NCI-H2227 (cell line): Measurements from ENCODE around the gene CYFIP2.

Source experiments
- DNase-seq: peaks from one replicate; lab custom pipeline; 2025; ENCODE audit not compliant: unreplicated experiment; lab: John Stamatoyannopoulos, UW

The CYFIP2 gene

DNA sequence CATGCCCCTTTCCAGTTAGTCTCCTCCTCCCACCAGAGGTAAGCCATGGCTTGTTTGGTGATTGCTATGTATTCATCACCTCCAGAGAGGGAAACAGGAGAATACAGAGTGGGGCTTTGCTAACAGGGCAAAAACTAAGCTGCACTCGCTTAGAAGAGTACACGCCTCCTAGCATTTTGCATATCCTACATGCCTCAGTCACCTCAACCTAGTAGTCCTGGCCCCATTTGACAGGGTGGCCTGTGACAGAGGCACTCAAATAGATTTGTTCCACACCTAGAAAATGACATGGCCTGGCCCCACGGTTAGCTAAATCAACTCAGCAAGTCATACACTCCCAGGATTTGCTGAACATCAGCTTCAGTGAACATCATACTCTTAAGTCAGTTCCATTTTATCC is 90.7 kb downstream of the CYFIP2 start:
- DNase-seq, result no peak

- DNase-seq, result no peak
These were observed 91.9 kb downstream of the CYFIP2 start for GRCh38 chr5:157357823-157358222.

GRCh38 chr5:157358871-157359270 is 92.9 kb downstream of the CYFIP2 start:
- DNase-seq, result no peak

- no peak for DNase-seq
These were observed 93.6 kb downstream of the CYFIP2 start for GRCh38 chr5:157359356-157360055.

DNA sequence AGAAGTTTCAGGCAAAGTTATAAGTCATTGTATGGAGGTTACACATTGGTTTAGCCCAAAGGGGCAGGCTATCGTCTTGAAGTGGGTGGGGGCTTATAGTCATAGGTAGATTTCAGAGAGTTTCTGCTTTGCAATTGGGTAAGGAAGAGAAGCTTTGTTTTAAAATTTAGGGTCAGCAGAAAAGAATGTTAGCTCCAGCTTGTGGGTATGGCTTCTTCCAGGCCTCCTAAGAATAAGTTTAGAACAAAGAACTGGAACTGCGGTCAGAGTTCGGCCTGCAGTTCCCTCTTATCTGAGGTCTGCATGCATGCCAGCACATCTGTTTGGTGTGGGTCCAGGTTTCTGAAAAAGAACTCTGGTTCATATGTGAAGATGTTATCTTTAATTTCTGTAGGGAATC is 96.1 kb downstream of the CYFIP2 start:
- no peak for DNase-seq

DNA sequence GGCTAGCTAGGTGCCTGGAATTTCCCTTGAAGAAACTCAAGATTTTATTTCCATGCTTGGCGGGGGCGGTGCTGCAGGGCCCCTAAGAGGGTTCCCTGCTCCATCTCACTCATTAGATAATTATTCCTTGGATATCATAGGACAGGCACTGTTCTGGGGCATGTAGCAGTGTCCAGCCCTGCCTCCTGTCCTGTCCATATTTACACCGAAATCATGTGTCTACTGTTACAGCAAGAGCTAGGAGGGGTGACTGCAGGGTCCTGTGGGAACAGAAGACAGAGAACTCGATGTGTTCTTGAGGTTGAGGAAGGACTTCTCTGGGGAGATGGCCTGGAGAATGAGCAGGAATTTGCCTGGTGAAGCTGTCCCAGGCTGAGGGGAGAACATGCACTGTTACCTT is 96.6 kb downstream of the CYFIP2 start:
- no peak for DNase-seq

- DNase-seq, result no peak
These were observed 97.1 kb downstream of the CYFIP2 start for GRCh38 chr5:157362982-157363381.

DNA sequence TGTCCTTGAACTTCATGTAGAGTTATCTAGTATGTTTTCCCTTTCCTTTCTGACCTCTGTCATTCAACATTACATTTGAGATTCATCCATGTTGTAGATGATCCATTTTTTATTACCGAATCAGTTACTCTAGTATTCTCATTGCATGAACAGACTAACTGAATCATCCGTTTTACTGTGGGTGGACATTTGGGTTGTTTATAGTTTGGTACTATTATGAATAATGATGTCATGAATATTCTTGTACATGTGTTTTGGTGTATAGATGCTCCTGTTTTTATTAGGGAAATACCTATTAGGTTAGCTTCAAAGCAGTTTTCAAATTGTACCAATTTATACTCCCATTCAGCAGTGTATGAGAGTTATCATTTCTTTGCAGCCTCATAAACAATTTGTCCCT is 99.8 kb downstream of the CYFIP2 start:
- DNase-seq, result no peak

GRCh38 chr5:157366741-157367674 is 101.1 kb downstream of the CYFIP2 start:
- DNase-seq, result peak; percentile 4

DNA sequence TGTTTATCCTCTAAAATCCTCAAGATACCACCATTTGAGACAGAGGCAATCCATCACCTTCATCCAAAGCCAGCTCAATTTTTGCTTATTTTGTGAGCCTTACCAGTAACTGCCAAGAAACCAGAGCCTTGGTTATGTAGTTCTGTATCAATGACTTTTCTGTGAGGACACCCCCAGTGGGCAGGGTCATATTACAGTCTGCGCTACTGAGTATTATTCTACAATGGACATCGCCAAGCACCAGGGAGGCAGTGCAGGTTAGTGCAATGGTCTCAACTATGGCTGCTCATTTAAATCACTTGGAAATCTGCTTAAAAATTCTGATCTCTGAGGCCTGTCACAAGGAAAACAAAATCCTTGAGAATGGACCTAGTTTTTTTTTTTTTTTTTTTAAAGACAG is 103.6 kb downstream of the CYFIP2 start:
- no peak for DNase-seq

DNA sequence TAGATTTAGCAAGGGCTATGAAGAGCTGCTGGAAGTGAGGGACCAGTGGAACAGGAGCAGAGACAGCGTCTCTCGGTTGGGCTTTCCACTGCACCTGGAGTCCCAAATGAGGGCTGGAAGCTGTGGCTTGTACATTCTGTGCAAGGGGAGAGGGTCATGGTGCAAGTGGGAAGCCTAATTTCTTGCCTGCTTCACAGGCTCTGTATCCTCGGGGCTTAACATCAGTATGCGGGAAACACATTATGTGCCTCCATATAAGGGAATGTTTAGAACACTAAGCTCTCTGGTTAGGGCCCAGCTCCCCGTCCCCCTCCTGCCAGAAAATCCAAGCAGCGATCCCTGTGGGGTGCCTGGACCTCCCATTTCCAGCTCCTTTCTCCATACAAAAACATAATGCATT is 105.0 kb downstream of the CYFIP2 start:
- DNase-seq, result peak; percentile 14

- DNase-seq, result no peak
These were observed 105.9 kb downstream of the CYFIP2 start for GRCh38 chr5:157371655-157372471.

DNA sequence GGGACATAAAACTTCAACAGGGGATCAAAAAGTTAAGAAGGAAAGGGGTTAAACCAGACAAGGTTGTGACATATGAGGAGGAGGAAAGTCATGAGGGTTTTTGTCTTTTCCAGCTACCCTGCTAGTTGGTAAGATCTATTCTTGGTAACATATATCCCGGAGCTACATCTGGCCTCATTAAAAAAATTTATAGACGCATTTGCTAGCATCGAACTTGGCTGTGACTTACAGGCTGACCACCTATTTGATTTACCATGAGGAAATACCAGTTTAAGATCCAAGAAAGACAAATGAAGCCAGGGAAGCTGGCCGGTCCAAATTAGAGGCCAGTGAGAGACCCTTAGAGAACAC is 106.5 kb downstream of the CYFIP2 start:
- no peak for DNase-seq

DNA sequence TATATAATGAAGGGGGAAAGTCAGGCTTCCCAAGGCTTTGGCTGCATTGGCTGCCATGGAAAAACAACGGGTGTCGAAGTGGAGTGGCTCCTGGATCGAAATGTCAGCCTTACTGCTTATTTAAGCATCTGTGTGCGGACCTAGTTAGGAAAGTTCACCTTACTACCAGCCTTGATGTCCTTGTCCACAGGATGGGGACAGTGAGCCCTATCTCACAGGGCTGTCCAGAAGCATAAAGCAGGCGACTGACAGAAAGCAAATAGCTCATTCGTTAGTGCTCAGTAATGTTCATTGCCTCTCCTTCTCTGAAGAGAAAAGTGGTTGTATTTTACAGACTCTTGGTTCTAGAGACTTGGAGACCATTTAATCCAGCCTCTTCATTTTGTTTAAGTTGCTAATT is 112.6 kb downstream of the CYFIP2 start:
- no peak for DNase-seq

DNA sequence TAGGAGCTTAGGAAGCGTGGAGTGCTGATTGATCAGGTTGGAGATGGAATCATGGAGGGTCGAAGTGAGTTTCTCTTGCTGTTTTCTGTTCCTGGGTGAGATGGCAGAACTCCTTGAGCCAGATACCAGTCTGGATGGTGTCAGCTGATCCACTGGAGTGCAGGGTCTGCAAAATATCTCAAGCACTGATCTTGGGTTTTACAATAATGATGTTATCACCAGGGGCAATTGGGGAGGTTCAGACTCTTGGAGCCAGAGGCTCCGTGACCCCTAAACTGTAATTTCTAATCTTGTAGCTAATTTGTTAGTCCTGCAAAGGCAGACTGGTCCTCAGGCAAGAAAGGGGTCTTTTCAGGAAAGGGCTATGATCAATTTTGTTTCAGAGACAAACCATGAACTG is 114.1 kb downstream of the CYFIP2 start:
- no peak for DNase-seq

GRCh38 chr5:157381746-157382145 is 115.8 kb downstream of the CYFIP2 start:
- no peak for DNase-seq

GRCh38 chr5:157382996-157383800 is 117.3 kb downstream of the CYFIP2 start:
- no peak for DNase-seq

DNA sequence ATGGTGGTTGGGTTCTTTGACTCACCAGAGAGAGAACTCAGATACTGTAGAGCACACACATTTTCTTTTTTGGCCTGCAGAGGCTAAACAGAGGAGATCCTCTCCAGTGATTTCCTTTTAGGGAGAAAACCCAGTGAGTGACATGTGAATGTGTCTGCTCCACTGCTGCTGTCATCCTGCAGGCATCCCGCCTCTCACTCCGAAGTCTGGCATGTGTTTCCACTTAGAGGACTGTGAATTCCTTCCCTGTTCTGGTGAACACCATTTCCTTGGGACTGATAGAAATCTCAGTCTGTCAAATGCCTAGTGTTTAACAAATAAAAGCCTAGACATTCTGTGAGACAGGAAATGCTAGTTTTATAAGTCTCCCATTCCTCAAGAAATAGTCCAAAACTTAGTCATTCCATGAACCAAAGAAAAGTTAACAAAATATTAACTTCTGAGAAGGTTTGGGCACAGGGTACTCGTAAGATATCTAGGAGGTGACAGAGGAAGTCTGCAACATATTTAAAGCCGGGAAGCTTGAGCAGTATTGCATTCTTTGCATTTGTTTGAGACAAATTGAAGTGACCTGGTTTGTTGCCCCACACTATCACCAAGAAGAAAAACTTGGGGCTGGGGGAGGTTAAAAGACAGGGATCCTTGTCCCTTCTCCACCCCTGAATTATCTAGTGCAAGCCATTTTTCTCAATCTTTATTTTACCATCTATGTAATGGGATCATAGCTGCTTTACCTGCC is 119.2 kb downstream of the CYFIP2 start:
- no peak for DNase-seq

DNA sequence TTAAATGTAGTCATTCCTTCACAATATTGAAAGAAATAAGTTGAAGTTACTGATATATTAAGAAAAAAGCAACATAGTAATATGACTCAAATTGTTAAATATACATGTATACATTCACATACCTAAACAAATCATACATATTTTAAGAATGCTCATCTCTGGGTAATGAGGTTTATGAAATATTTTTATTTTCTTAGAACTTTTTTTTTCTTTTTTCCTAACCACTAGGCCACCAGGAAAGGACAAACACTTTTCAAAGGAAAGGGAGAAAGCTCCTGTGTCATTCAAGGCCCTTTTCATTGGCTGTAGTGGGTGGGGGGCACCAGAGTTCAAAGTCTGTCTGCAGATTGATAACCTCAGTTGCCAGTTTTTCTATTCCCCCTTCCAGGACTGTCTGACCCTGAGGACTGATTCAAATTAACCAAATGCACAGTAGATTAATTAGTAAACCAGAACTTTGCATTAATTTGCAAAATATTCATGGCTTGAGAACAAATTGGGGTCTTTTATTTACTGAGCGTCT is 121.2 kb downstream of the CYFIP2 start:
- DNase-seq, result no peak

DNA sequence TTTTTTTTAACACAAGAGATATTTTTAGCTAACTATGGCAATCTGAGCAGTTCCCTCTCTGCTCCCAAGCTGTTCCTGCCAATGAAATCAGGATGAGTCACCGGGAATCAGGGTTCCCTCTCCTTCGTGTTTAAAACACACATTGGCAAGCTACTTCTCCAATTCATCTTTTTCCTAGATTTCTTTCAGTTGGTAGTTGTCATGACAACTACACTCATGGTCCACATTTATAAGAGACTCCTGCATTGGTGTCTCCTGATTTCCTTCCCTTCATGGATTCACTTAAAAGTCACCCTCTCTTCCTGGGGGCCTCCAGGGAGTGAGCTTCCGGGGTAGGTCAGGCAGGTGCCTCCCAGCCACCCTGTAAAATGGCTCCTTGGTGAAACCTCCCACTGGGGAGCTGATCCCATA is 121.8 kb downstream of the CYFIP2 start:
- no peak for DNase-seq
